ELR (cell line): Measurements from ENCODE around the gene ARID1B.

Source experiments
- DNase-seq: peaks from one replicate; pipeline ENCODE4 v3.0.0-alpha.2; 2015; ENCODE audit warnings: low read depth

Gene ARID1B

GRCh38 chr6:157185986-157186385 is 408.8 kb downstream of the ARID1B start:
- DNase-seq = no peak

- no peak for DNase-seq
Measured at GRCh38 chr6:157186785-157187181, 409.6 kb downstream of the ARID1B start.

GRCh38 chr6:157187182-157188083 is 410.3 kb downstream of the ARID1B start:
- DNase-seq = no peak

GRCh38 chr6:157188213-157188612 is 411.0 kb downstream of the ARID1B start:
- peak; percentile 64 for DNase-seq

- no peak for DNase-seq
Measured at GRCh38 chr6:157193443-157193996, 416.3 kb downstream of the ARID1B start.

GRCh38 chr6:157194110-157194509 is 416.9 kb downstream of the ARID1B start:
- DNase-seq = no peak

- DNase-seq = peak; percentile 36
Measured at GRCh38 chr6:157194643-157195042, 417.5 kb downstream of the ARID1B start.

GRCh38 chr6:157196391-157196790 is 419.2 kb downstream of the ARID1B start:
- no peak for DNase-seq

- no peak for DNase-seq
Measured at GRCh38 chr6:157198425-157199279, 421.5 kb downstream of the ARID1B start.

GRCh38 chr6:157200117-157200516 is 422.9 kb downstream of the ARID1B start:
- no peak for DNase-seq

GRCh38 chr6:157200611-157201010 is 423.4 kb downstream of the ARID1B start:
- no peak for DNase-seq

GRCh38 chr6:157201083-157201482 is 423.9 kb downstream of the ARID1B start:
- no peak for DNase-seq

GRCh38 chr6:157203312-157203744 is 426.1 kb downstream of the ARID1B start:
- DNase-seq = no peak

GRCh38 chr6:157203764-157204163 is 426.6 kb downstream of the ARID1B start:
- DNase-seq = no peak

- DNase-seq = no peak
Measured at GRCh38 chr6:157205473-157206358, 428.5 kb downstream of the ARID1B start.

- DNase-seq = no peak
Measured at GRCh38 chr6:157206359-157206815, 429.2 kb downstream of the ARID1B start.

- no peak for DNase-seq
Measured at GRCh38 chr6:157207521-157208076, 430.4 kb downstream of the ARID1B start.

GRCh38 chr6:157209865-157210530 is 432.8 kb downstream of the ARID1B start:
- no peak for DNase-seq

- DNase-seq = no peak
Measured at GRCh38 chr6:157210954-157211353, 433.8 kb downstream of the ARID1B start.
